ENCODE measurements around the gene CTH.
"Not testable (repeated sequence)": the region's sequence is repeated elsewhere in the genome, so short reads cannot be mapped to it uniquely, and the experiment has no call there.

The CTH gene

DNA sequence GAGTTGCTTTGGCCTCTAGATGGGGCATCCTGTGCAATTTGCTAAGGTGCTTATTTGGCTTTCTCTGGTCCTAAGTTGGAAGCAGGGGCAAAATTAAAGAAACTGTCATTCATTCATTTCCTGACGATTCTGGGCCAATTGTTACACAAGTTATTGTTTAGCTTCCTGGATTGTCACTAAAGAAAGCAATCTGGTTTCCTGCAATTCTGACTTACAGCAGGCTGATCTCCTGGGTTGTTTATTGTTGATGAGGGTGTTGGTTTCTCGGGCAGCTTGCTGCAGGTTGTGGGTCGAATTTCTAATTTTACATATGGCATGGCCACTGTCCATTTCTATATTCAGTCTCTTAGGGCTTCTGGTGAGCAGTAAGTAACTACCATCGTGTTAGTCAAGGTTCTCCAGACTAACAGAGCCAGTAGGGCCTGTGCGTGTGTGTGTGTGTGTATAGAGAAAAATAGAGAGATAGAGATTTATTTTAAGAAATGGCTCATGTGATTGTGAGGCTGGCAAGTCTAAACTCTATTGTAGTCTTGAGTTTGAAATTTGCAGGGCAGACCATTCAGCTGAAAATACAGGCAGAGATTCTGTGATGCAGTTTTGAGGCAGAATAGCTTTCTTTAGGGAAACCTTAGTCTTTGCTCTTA is 30.4 kb downstream of the CTH start:
- H3K4me3 Mint-ChIP-seq = no peak overlapping the region
- DNase-seq = no peak
- H3K27ac Mint-ChIP-seq = peak overlapping the region; percentile 16
- H3K27me3 Mint-ChIP-seq (ENCODE audit: low read depth, poor library complexity) = no peaks in the 10 kb centered on the region
- H3K36me3 Mint-ChIP-seq (ENCODE audit: low read depth) = peaks cover 17% of the 10 kb centered on the region
- TF ChIP-seq, protein P1, sequence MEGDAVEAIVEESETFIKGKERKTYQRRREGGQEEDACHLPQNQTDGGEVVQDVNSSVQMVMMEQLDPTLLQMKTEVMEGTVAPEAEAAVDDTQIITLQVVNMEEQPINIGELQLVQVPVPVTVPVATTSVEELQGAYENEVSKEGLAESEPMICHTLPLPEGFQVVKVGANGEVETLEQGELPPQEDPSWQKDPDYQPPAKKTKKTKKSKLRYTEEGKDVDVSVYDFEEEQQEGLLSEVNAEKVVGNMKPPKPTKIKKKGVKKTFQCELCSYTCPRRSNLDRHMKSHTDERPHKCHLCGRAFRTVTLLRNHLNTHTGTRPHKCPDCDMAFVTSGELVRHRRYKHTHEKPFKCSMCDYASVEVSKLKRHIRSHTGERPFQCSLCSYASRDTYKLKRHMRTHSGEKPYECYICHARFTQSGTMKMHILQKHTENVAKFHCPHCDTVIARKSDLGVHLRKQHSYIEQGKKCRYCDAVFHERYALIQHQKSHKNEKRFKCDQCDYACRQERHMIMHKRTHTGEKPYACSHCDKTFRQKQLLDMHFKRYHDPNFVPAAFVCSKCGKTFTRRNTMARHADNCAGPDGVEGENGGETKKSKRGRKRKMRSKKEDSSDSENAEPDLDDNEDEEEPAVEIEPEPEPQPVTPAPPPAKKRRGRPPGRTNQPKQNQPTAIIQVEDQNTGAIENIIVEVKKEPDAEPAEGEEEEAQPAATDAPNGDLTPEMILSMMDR (IDR thresholded peaks at IDR 0.05) = no peak
- H3K4me1 Mint-ChIP-seq = no peaks in the 10 kb centered on the region
- H3K9me3 Mint-ChIP-seq = no peaks in the 10 kb centered on the region

DNA sequence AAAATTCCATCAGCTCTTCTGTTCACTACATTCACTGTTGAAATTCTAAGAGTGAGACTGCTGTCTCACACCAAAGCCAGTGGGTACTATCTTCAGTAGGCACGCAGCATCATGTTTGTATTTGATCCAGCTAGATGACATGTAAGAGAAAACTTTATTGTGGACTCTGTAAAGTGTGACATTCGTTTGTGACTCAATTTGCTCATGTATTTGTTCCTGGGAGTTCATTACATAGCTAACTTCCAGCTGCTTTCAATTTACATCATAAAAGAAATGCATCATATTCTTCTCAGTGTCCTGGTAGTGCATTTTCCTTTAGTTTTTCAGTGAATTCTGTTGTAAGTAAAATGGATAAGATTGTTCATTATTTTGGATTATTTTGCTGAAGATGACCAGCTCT is 31.4 kb downstream of the CTH start:
- no peaks in the 10 kb centered on the region for H3K4me1 Mint-ChIP-seq
- no peaks in the 10 kb centered on the region for H3K27me3 Mint-ChIP-seq (ENCODE audit: low read depth, poor library complexity)
- H3K4me3 Mint-ChIP-seq = no peak overlapping the region
- H3K9me3 Mint-ChIP-seq = no peaks in the 10 kb centered on the region
- TF ChIP-seq, protein P1 (IDR thresholded peaks at IDR 0.05) = no peak
- H3K36me3 Mint-ChIP-seq (ENCODE audit: low read depth) = peaks cover 17% of the 10 kb centered on the region
- no peak for DNase-seq
- H3K27ac Mint-ChIP-seq = no peak overlapping the region

DNA sequence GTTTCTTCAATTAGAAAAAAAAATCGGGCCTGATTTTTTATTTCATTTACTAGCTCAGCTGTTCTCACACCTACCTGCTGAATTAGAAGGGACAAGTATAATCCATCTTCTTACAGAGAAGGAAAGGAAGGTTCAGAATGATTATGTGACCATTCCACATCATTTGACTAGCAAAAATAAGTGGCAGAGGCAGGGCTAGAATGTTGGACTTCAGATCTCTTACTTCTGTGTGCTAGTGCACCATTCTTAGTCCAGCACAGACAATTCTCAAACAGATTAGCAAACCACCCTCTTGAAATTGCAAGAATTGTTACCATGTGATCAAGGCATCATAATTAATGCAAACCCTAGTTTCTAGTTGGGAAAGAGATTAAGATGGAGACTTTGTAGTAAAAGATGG is 32.7 kb downstream of the CTH start:
- DNase-seq = no peak
- Mint-ChIP-seq H3K4me1 (no peaks in the 10 kb centered on the region), H3K36me3 (ENCODE audit: low read depth) (peaks cover 13% of the 10 kb centered on the region), H3K27ac (no peak overlapping the region), H3K4me3 (no peak overlapping the region), H3K9me3 (no peaks in the 10 kb centered on the region), H3K27me3 (ENCODE audit: low read depth, poor library complexity) (no peaks in the 10 kb centered on the region)
- TF ChIP-seq, protein P1 (IDR thresholded peaks at IDR 0.05) = no peak

DNA sequence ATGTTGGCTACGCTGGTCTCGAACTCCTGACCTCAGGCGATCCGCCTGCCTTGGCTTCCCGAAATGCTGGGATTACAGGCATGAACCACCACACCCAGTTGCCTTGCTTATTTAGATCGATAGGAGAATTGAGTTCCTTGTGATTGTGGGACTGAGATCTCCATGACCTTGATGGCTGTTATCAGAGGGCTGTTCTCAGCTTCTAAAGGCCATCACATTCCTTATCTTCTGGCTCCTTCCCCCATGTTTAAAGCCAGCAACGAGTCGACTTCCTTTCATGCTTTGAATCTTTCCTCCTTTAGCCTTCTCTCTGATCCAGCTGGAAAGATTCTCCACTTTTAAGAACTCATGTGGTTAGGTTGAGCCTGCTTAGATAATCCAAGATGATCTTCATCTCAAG is 38.0 kb downstream of the CTH start:
- Mint-ChIP-seq H3K27ac (no peak overlapping the region), H3K4me3 (no peak overlapping the region), H3K4me1 (no peaks in the 10 kb centered on the region), H3K27me3 (ENCODE audit: low read depth, poor library complexity) (no peaks in the 10 kb centered on the region), H3K9me3 (no peaks in the 10 kb centered on the region), H3K36me3 (ENCODE audit: low read depth) (no peaks in the 10 kb centered on the region)
- TF ChIP-seq, protein P1 (IDR thresholded peaks at IDR 0.05) = no peak
- no peak for DNase-seq

DNA sequence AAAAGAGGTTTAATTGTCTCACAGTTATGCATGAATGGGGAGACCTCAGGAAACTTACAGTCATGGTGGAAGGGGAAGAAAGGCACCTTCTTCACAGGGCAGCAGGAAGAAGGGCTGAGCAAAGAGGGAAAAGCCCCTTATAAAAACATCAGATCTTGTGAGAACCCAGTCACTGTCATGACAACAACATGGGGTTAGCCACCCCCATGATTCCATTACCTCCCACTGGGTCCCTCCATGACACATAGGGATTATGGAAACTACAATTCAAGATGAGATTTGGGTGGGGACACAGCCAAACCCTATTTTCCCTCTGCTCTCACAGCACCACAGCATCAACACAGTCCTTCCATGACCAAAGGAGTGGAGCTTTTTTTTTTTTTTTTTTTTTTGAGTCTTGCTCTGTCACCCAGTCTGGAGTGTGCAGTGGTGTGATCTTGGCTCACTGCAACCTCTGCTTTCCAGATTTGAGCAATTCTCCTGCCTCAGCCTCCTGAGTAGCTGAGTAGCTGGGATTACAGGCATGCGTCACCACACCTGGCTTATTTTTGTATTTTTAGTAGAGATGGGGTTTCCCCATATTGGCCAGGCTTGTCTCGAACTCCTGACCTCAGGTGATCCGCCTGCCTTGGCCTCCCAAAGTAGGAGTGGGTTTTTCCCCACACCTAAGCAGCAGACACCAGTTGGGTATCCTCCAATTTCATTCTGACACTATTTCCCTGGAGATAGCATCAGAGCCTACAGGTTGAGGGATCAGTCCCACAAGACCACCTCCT is 41.3 kb downstream of the CTH start:
- not testable (repeated sequence) for H3K4me3 Mint-ChIP-seq; H3K36me3 Mint-ChIP-seq (ENCODE audit: low read depth); H3K27me3 Mint-ChIP-seq (ENCODE audit: low read depth, poor library complexity); H3K4me1 Mint-ChIP-seq; H3K9me3 Mint-ChIP-seq; H3K27ac Mint-ChIP-seq; DNase-seq

DNA sequence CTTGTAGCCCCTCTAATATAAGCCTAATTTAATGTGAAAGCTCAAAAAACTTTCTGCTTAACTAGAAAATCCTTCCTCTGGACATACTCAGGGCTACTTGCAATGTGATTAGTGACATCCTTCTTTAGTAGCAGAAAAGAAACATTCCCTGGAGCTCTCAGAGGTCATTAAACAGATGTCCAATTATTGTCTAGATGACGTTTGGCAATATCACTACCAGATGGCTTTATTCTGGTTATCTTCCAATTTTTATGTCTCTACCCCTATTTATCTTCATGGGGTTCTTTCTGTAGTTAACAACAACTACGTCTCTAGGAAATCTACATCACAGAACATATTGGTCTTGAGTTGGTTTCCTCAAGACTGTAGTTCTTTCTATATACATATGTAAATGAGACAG is 44.2 kb downstream of the CTH start:
- H3K9me3 Mint-ChIP-seq = no peaks in the 10 kb centered on the region
- no peak overlapping the region for H3K27ac Mint-ChIP-seq
- no peak for DNase-seq
- no peaks in the 10 kb centered on the region for H3K36me3 Mint-ChIP-seq (ENCODE audit: low read depth)
- H3K4me1 Mint-ChIP-seq = peaks cover 8% of the 10 kb centered on the region
- TF ChIP-seq, protein P1 (IDR thresholded peaks at IDR 0.05) = no peak
- no peak overlapping the region for H3K4me3 Mint-ChIP-seq
- no peaks in the 10 kb centered on the region for H3K27me3 Mint-ChIP-seq (ENCODE audit: low read depth, poor library complexity)

Measured in nephron progenitor cell (in vitro differentiated cells).